Left ventricle myocardium inferior (tissue), 1 donor: ENCODE data around the gene THTPA. TPM values are rescaled to one million over a fixed set of nuclear protein-coding genes. Genes with fewer than 3 reads are reported as not detected.

Experiments used
- DNase-seq: peaks from one replicate; pipeline ENCODE4 v3.0.0-alpha.2; 2020
- H3K27ac ChIP-seq: fragments of 200-600 bp; replicated peaks from 2 replicates; pipeline ENCODE4 v1.8.0; 2021
- H3K27me3 ChIP-seq: fragments of 200-600 bp; 2 replicates; pipeline ENCODE4 v1.8.0; 2021; ENCODE audit warnings: low read depth
- H3K36me3 ChIP-seq: fragments of 200-600 bp; 2 replicates; pipeline ENCODE4 v1.8.0; 2021
- H3K4me1 ChIP-seq: fragments of 200-600 bp; 2 replicates; pipeline ENCODE4 v1.8.0; 2021
- H3K4me3 ChIP-seq: fragments of 200-600 bp; 2 replicates; pipeline ENCODE4 v1.8.0; 2021; ENCODE audit warnings: mild to moderate bottlenecking, moderate library complexity
- H3K9me3 ChIP-seq: fragments of 200-600 bp; replicated peaks from 2 replicates; pipeline ENCODE4 v1.8.0; 2021
- intact Hi-C: fragments of 100-400 bp; cut with micrococcal nuclease; formaldehyde crosslinking; loops from one replicate; pipeline ENCODE4 v1.11.0; 2022
- total RNA-seq: library from RNA; stranded (reverse); fragmentation: NEBNext Ultra II Directional; extraction: Animal tissue kit (Norgen Biotek cat#: 25700); gene quantifications from one replicate; pipeline ENCODE4 v1.2.1, GENCODE V29; 2021
- TF ChIP-seq, protein P1 (sequence below): fragments of 200-600 bp; IDR thresholded peaks from 2 replicates; pipeline ENCODE4 v1.8.0; 2021; ENCODE audit warnings: antibody characterized with exemption, mild to moderate bottlenecking, borderline replicate concordance
- donor health status: DM: no; HTN: yes; CAD: no; lungs with severe emphysema.

The THTPA gene
- total RNA-seq, 1 donor from 2014 or later = 17.2 TPM

GRCh38 chr14:23568600-23569331 lies 12.7 kb downstream of the THTPA start:
- Histone ChIP-seq H3K4me3 (no peak overlapping the region), H3K27ac (no peak overlapping the region), H3K4me1 (peaks cover 19% of the 10 kb centered on the region), H3K36me3 (no peaks in the 10 kb centered on the region), H3K9me3 (no peaks in the 10 kb centered on the region), H3K27me3 (peaks cover 27% of the 10 kb centered on the region)
- DNase-seq = no peak
- TF ChIP-seq, protein P1, sequence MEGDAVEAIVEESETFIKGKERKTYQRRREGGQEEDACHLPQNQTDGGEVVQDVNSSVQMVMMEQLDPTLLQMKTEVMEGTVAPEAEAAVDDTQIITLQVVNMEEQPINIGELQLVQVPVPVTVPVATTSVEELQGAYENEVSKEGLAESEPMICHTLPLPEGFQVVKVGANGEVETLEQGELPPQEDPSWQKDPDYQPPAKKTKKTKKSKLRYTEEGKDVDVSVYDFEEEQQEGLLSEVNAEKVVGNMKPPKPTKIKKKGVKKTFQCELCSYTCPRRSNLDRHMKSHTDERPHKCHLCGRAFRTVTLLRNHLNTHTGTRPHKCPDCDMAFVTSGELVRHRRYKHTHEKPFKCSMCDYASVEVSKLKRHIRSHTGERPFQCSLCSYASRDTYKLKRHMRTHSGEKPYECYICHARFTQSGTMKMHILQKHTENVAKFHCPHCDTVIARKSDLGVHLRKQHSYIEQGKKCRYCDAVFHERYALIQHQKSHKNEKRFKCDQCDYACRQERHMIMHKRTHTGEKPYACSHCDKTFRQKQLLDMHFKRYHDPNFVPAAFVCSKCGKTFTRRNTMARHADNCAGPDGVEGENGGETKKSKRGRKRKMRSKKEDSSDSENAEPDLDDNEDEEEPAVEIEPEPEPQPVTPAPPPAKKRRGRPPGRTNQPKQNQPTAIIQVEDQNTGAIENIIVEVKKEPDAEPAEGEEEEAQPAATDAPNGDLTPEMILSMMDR = peak; percentile 19
- intact Hi-C loops = no loop called here

DNA sequence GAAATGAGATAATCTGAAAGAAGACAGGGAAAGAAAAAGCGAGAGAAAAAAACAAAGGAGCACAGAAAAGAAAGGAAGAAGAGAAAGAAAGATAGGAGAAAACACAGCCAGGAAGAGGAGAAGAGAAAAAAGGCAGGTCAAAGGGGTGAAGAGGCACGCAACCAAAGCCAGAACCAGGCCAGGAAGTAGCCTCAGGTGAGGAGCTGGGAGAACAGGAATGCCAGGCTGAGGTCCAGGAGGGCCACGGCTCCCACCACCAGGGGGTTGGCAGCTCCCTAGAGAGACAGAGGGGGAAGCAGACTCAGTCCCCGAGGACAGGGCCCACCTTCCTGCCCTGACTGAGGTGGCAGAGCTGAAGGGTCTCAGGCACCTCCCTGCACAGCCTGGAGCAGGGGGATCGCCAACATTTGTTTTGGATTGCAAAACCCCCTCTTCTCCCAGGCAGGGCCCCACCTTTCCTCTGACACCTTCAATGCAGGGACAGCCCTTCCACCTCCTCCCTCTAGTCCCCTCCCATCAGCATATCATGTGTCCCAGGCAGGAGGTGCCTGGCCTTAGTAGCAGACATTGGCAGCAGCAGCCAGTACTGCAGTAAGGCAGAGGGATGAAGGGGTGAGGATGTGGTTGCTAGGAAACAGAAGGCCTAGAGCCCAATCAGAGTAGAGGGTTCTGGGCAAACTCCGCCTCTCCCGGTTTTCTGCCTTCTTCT lies 13.5 kb downstream of the THTPA start:
- intact Hi-C loops = no loop called here
- TF ChIP-seq, protein P1 = no peak
- Histone ChIP-seq H3K27me3 (peaks cover 35% of the 10 kb centered on the region), H3K36me3 (no peaks in the 10 kb centered on the region), H3K4me3 (no peak overlapping the region), H3K9me3 (no peaks in the 10 kb centered on the region), H3K27ac (no peak overlapping the region), H3K4me1 (peaks cover 19% of the 10 kb centered on the region)
- DNase-seq = no peak

- TF ChIP-seq, protein P1 = no peak
Measured at GRCh38 chr14:23570806-23571483, 14.9 kb downstream of the THTPA start.

GRCh38 chr14:23571701-23572523 lies 15.8 kb downstream of the THTPA start:
- H3K27me3 ChIP-seq = peaks cover 58% of the 10 kb centered on the region
- H3K36me3 ChIP-seq = no peaks in the 10 kb centered on the region
- peak overlapping the region; percentile 19 for H3K27ac ChIP-seq
- DNase-seq = no peak
- intact Hi-C loops = no loop called here
- TF ChIP-seq, protein P1 = no peak
- no peaks in the 10 kb centered on the region for H3K9me3 ChIP-seq
- H3K4me3 ChIP-seq = no peak overlapping the region
- peaks cover 23% of the 10 kb centered on the region for H3K4me1 ChIP-seq

More at GRCh38 chr14:23570806-23571483, 14.9 kb downstream of the THTPA start:
- Histone ChIP-seq H3K9me3 (no peaks in the 10 kb centered on the region), H3K27ac (no peak overlapping the region), H3K4me3 (no peak overlapping the region), H3K36me3 (no peaks in the 10 kb centered on the region), H3K4me1 (peaks cover 19% of the 10 kb centered on the region), H3K27me3 (peaks cover 49% of the 10 kb centered on the region)
- no peak for DNase-seq
- intact Hi-C loops = no loop called here

DNA sequence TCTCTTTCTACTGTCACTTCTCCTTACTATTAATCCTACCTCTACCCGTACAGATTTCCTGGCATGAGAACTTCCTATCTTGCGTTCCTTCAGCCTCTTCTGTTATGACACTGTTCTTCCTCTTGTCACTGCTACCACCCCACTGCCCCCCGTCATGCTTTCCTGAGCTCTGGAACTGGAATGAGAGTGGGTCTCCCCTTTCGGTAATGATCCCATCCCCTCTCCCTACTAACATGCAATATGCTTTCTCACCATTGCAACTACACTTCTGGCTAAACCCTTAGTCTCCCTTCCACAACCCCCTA lies 16.4 kb downstream of the THTPA start:
- intact Hi-C loops = no loop called here
- no peaks in the 10 kb centered on the region for H3K9me3 ChIP-seq
- TF ChIP-seq, protein P1 = no peak
- H3K27ac ChIP-seq = peak overlapping the region; percentile 19
- H3K36me3 ChIP-seq = no peaks in the 10 kb centered on the region
- peaks cover 64% of the 10 kb centered on the region for H3K27me3 ChIP-seq
- H3K4me3 ChIP-seq = no peak overlapping the region
- H3K4me1 ChIP-seq = peaks cover 23% of the 10 kb centered on the region
- DNase-seq = no peak
